SJCRH30 (cell line): Measurements from ENCODE around the gene PCNX3. TPM values are rescaled to one million over a fixed set of nuclear protein-coding genes. Genes with fewer than 3 reads are reported as not detected.

Experiments used
- DNase-seq, 2 experiments: peaks; one replicate each; pipeline ENCODE4 v3.0.0-alpha.2; 2015 to 2020
- H3K27ac ChIP-seq: fragments of 250-450 bp; sonication (Bioruptor Pico); 2 replicates; pipeline ENCODE4 v1.5.1; 2020; ENCODE audit warnings: mild to moderate bottlenecking, moderate library complexity
- H3K27me3 ChIP-seq: fragments of 250-450 bp; sonication (Bioruptor Pico); 2 replicates; pipeline ENCODE4 v1.5.1; 2020; ENCODE audit warnings: mild to moderate bottlenecking, moderate library complexity
- H3K36me3 ChIP-seq: fragments of 250-450 bp; sonication (Bioruptor Pico); 2 replicates; pipeline ENCODE4 v1.5.1; 2020; ENCODE audit warnings: mild to moderate bottlenecking, moderate library complexity
- H3K4me1 ChIP-seq: fragments of 250-450 bp; sonication (Bioruptor Pico); 2 replicates; pipeline ENCODE4 v1.5.1; 2020; ENCODE audit warnings: mild to moderate bottlenecking, moderate library complexity
- H3K4me3 ChIP-seq: fragments of 250-450 bp; sonication (Bioruptor Pico); 2 replicates; pipeline ENCODE4 v1.5.1; 2020; ENCODE audit warnings: mild to moderate bottlenecking, moderate library complexity
- H3K9me3 ChIP-seq: fragments of 250-450 bp; sonication (Bioruptor Pico); replicated peaks from 2 replicates; pipeline ENCODE4 v1.5.1; 2020; ENCODE audit warnings: mild to moderate bottlenecking, moderate library complexity
- total RNA-seq: library from RNA; depleted of rRNA; stranded (reverse); fragments of >200 nt; shearing (Covaris generic); gene quantifications from 2 replicates; pipeline ENCODE4 v1.2.3, GENCODE V29; 2014

The PCNX3 gene
- total RNA-seq, 1 experiment from 2014 or later, result 27.1 TPM

DNA sequence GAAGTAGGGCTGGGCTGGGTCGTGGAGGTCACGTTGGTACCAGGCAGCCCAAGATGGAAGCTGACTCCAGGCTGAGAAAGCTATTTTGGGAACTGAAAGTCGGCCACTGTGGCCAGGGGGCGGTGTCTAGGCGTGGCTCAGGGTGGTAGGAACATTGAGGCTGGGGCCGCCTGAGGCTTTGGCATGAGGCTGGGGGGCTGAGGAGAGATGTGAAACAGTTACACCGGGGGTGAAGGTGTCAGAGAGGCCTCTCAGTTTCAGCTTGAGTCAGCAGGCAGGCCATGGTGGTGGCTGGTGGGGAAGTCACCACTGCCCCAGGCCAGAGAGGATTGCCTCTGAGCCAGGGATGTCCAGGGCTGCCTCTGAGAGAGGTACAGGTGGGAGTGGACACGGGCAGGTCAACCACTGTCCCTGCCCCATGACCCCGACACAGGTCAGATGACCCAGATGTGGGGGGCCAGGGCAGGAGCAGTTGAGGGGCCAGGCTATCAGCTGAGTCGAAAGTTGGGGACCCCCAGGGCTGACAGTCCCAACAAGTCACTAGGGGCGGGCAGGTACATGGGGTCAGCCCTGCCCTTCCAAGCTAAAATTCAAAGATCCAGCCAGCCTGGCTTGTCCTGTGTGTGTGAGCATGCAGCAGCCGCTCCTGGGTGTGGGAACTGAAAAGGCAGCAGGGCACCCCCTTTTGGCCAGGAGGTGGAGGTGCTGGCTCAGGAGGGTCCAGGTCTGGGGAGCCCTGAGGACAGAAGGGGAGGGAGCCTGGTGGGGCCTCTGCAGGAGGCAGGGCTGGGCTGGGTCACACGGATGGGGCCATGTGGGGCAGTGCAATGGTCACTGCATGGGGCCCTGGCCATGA lies 27.1 kb upstream of the PCNX3 start:
- Histone ChIP-seq H3K27ac (no peak overlapping the region), H3K36me3 (no peaks in the 10 kb centered on the region)

DNA sequence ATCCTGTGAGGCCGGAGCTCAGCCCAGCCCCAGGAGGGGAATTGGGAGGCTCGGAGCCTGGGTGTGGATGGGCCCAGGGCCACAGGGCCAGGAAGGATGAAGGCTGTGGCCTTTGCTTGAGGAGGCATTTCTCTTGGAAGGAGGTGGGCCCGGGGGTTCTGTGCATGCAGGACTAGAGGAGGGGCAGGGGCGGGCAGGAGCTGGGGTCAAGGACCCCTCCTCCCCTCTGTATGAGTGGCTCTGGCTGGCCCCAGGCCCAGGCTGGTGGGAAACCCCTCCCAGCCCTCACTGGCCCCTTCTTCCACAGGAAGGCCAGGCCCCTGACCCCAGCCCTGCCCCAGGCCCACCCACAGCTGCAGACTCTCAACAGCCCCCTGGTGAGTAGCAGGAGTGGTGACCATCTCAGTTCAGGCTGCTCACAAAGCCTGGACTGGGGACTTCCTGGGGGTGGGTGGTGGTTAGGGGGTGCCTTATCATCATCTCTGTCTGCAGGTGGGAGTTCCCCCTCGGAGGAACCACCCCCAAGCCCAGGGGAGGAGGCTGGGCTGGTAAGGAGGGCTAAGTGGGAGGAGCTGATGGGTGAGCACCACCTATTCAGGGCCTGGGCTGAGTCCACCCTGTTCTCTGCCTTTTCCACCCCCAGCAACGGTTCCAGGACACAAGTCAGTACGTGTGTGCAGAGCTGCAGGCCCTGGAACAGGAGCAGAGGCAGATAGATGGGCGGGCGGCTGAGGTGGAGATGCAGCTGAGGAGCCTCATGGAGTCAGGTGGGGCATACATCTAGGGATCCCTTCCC lies 25.9 kb upstream of the PCNX3 start:
- H3K4me1 ChIP-seq, result peaks cover 2% of the 10 kb centered on the region; the same call in 1 of the 2 replicates
- no peaks in the 10 kb centered on the region for H3K9me3 ChIP-seq
- H3K36me3 ChIP-seq, result no peaks in the 10 kb centered on the region
- no peak for DNase-seq
- H3K27ac ChIP-seq, result no peak overlapping the region
- no peak overlapping the region for H3K4me3 ChIP-seq
- H3K27me3 ChIP-seq, result no peaks in the 10 kb centered on the region

More for the DNA sequence above, 27.1 kb upstream of the PCNX3 start:
- Histone ChIP-seq H3K9me3 (no peaks in the 10 kb centered on the region), H3K4me1 (peaks cover 2% of the 10 kb centered on the region; the same call in 1 of the 2 replicates), H3K27me3 (no peaks in the 10 kb centered on the region), H3K4me3 (no peak overlapping the region)
- peak; percentile 50 to 66 for DNase-seq

DNA sequence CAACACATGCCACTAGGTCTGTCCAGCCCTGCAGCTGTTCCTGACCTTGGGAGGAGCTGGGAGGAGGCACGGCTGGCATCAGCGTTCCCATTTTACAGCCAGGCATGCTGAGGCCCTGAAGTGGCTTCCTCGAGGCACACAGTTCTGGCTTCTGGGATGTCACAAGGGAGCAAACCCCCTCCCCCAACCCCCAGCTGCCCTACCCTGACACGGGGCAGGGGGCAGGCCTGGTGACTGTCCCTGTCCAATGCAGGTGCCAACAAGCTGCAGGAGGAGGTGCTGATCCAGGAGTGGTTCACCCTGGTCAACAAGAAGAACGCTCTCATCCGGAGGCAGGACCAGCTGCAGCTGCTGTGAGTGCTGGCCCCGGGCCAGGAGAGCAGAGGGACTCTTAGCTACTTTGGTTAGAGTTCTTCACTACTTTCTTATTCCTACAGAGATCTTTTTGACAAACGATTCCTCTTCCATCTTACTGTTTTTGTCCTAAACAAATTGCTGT lies 25.3 kb upstream of the PCNX3 start:
- DNase-seq, result peak; percentile 80 to 83

DNA sequence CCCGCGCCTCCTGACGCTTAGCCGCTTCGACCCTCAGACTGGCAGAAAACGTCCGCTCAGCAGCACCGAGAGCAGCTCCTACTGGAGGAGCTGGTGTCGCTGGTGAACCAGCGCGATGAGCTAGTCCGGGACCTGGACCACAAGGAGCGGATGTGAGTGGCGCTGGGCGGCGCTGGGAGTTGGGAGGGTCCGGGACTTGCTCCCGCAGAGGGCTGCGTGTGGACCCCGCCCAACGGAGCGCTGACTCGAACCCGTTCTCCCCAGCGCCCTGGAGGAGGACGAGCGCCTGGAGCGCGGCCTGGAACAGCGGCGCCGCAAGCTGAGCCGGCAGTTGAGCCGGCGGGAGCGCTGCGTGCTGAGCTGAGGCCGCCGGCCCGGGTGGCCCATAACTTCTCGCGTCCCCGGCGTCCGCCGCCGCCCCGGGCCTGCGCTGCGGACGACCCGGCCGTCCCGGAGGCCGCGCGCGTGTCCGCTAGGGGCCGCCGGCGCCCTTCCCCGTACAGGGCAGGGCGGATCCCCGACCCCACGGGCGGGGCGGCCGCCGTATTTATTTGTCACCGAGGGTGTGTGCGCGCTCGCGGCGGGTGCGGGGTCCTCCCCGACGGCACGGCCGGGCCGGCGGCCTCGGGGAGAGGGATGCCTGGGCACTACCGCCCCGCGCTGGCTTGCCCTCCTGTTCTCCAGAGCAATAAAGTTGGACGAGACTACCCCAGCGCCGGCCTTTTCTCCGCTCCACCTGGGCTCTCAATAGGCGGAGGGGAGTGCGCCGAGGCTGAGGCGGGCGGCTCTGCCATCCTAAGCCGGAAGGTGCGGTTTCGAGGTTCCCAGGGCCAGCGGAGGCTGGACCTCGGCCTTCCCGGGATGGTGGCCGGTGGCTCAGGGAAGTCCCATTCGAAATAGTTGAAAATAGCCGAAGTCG lies 23.4 kb upstream of the PCNX3 start:
- Histone ChIP-seq H3K4me3 (no peak overlapping the region), H3K9me3 (no peaks in the 10 kb centered on the region), H3K4me1 (peaks cover 2% of the 10 kb centered on the region; the same call in 1 of the 2 replicates), H3K36me3 (no peaks in the 10 kb centered on the region), H3K27me3 (no peaks in the 10 kb centered on the region), H3K27ac (no peak overlapping the region)
- DNase-seq, result no peak

More for the DNA sequence above, 25.3 kb upstream of the PCNX3 start:
- H3K4me1 ChIP-seq, result peaks cover 2% of the 10 kb centered on the region; the same call in 1 of the 2 replicates
- no peak overlapping the region for H3K27ac ChIP-seq
- H3K27me3 ChIP-seq, result no peaks in the 10 kb centered on the region
- no peaks in the 10 kb centered on the region for H3K36me3 ChIP-seq
- H3K9me3 ChIP-seq, result no peaks in the 10 kb centered on the region
- no peak overlapping the region for H3K4me3 ChIP-seq

DNA sequence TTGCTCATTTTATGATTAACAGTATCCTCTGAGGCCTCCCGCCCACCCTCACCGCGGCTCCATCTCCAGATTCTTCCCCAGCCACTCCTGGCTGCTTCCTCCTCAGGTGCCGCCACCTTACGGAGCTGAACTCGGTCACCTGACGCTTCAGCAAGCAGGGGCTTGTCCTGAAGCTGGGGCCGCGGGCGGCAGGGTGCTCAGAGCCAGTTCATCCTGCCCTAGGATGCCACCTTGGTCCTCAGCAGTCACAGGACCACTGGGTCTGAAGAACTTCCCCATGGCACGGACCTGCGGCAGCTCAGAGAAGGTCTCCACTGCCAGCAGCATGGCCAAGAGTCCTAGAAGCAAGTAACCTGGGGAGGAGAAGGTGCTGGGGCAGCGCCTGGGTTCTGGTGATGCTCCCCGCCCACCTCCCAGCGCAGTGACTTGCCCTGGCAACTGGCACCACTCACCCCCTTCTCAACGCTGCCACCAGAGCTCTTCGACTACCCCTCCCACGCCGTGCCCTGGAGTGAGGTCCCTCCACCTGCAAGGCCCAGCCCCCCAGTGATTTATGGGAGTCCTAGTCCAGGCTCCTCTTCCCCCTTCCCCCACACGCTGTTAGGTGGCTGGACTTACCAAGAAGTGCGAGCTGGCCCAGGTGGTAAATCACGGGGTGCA lies 22.6 kb upstream of the PCNX3 start:
- no peaks in the 10 kb centered on the region for H3K36me3 ChIP-seq
- no peaks in the 10 kb centered on the region; the same call in 1 of the 2 replicates for H3K4me1 ChIP-seq
- no peak overlapping the region for H3K27ac ChIP-seq
- no peaks in the 10 kb centered on the region for H3K27me3 ChIP-seq
- no peaks in the 10 kb centered on the region for H3K9me3 ChIP-seq
- DNase-seq, result no peak
- no peak overlapping the region for H3K4me3 ChIP-seq

DNA sequence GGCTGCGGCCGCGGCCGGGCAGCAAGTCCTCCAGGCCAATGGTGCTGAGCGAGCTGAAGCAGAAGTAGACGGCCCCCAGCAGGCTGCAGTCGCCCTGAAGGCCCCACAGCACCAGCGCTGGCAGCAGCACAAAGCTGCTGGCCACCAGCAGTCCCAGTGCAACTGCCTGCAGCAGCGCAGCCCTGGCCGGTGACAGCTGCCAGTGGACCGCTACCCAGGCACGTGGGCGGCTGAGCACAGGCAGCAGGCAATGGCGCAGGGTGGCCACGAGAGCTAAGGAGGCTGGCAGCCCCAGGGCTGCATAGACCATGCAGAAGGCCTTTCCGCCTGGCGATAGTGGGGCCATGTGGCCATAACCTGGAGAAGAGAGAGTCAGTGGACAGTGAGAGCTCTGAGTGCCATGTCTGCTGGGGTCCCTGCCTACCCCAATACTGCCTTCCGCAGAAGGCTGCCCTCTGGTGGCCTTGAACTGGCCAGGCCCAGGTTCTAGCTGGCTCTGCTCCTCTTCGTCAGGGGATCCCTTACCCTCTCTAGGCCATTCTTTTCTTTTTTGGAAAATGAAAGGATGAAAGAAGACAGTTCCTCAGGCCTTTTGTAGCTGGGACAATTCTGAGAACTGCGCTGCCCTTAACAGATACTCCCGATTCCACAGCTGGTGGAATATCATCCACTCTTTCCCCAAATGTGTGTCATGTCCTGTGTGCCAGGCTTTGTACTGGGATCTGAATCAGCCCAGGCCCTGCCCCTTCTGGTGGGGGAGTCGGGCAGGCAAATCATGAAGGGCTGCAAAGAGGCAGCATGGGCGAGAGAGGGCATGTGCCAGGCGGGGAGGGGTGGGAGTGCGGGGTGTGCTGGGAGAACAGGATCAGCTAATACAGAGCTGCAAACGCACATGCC lies 21.8 kb upstream of the PCNX3 start:
- H3K27me3 ChIP-seq, result no peaks in the 10 kb centered on the region
- no peaks in the 10 kb centered on the region for H3K4me1 ChIP-seq
- H3K36me3 ChIP-seq, result no peaks in the 10 kb centered on the region
- no peak overlapping the region for H3K27ac ChIP-seq
- H3K4me3 ChIP-seq, result no peak overlapping the region
- peak; percentile 61 to 66 for DNase-seq
- H3K9me3 ChIP-seq, result no peaks in the 10 kb centered on the region

DNA sequence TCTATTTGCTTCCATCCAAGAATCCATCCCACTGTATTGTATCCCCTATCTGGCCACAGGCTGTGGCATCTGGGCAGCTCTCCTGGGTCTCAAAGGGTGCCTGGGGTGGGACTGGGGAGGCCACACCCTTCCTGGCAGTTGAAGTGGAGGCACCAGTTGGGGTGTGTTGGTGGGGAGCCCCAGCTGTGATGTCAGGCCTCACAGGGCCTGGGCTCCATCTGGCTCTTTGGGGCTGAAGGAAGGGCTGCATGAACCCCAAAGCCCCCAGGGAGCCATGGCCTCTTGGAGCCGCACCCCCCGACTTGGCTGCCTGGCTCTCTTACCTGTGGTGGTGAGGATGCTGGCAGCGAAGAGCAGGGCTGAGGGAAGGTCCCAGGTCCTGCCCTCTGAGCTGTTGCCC lies 20.4 kb upstream of the PCNX3 start:
- DNase-seq, result no peak
- H3K4me1 ChIP-seq, result no peaks in the 10 kb centered on the region
- no peaks in the 10 kb centered on the region for H3K36me3 ChIP-seq
- no peaks in the 10 kb centered on the region for H3K27me3 ChIP-seq
- no peak overlapping the region for H3K27ac ChIP-seq
- H3K9me3 ChIP-seq, result no peaks in the 10 kb centered on the region
- no peak overlapping the region for H3K4me3 ChIP-seq

DNA sequence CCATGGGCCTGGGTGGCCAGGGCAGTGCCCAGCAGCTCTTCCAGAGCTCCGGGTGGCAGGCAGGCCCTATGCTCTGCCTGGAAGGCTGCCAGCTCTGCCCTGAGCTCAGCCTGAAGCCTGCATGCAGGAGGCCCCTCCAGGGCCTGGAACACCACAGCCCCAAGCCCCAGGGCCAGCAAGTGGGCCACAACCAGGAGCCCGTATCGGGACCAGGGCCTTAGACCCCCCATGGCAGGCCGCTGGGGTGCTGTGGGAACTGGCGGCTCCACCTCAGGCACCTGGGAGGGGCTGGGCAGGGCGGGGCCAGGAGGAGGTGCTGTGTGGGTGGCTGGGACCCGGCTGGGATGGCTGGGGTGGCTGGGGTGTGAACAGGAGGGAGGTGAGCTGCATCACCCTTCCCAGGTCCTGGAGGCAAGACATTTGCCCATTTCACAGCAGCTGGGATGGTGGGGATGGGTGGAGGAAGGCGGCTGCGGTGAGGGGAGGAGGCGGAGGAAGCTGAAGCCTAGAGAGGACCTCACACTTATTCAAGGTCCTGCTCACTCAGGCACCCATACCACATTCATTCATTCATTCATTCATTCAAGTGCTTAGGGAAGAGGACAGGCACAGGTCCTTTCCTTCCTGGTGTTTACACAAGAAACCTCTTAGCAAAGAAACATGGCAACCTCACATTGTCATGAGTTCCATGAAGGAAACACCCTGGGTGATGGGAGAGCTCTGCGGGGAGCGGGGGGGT lies 19.9 kb upstream of the PCNX3 start, which contains the start of gene KCNK7:
KCNK7 (minus strand) TSS at position 258 of the 739 bp plus-strand sequence; CDS start at position 230, 28 bp downstream.
- no peak within 1 kb of the TSS for H3K4me3 ChIP-seq
- H3K27me3 ChIP-seq, result no peaks in the 10 kb centered on the region
- no peak for DNase-seq
- no peak within 1 kb of the TSS for H3K27ac ChIP-seq
- H3K36me3 ChIP-seq, result no peaks in the 10 kb centered on the region
- H3K4me1 ChIP-seq, result no peaks in the 10 kb centered on the region
- no peaks in the 10 kb centered on the region for H3K9me3 ChIP-seq

DNA sequence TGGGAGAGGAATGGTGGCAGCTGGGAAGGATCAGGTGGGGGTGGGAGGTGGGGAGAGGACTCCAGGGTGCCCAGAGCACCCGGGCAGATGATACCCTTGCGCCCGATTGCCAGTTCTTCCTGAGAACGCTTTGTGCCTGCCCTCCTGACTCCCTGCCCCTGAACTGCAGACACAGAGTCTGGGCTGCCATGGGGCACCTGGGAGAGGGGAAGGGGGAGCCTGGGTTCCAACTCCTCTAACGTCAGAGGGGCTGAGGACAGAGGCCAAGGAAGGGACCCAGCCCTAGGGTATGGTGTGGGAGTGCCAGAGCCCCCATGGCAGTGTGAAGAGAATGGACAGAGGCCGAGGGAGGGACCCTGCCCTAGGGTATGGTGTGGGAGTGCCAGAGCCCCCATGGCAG lies 19.1 kb upstream of the PCNX3 start:
- Histone ChIP-seq H3K4me1 (no peaks in the 10 kb centered on the region), H3K9me3 (no peaks in the 10 kb centered on the region), H3K36me3 (no peaks in the 10 kb centered on the region), H3K27me3 (no peaks in the 10 kb centered on the region), H3K4me3 (no peak overlapping the region), H3K27ac (no peak overlapping the region)
- no peak for DNase-seq

DNA sequence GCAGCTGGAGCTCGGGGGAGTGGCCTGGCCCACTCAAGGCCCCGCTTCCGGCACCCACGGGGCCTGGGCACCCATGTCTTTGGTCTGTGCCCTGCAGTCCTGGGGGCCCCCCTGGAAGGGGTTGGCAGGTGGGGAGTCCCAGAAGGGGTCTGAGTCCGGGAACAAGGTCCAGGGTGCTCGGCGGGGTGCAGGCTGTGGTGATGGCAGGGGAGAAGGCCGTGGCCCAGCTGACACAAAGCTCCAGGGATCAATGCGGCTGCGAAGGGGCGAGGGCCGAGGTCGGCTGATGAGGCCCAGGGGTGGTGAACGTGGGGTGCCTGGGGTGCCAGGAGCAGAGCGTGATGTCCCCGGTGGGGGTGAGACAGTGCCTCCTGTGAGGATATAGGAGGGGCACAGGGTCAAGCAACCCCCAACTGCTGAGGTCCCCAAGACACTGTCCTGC lies 17.3 kb upstream of the PCNX3 start:
- Histone ChIP-seq H3K27ac (no peak overlapping the region), H3K27me3 (no peaks in the 10 kb centered on the region), H3K4me1 (no peaks in the 10 kb centered on the region), H3K36me3 (no peaks in the 10 kb centered on the region), H3K9me3 (no peaks in the 10 kb centered on the region), H3K4me3 (no peak overlapping the region)
- no peak for DNase-seq

DNA sequence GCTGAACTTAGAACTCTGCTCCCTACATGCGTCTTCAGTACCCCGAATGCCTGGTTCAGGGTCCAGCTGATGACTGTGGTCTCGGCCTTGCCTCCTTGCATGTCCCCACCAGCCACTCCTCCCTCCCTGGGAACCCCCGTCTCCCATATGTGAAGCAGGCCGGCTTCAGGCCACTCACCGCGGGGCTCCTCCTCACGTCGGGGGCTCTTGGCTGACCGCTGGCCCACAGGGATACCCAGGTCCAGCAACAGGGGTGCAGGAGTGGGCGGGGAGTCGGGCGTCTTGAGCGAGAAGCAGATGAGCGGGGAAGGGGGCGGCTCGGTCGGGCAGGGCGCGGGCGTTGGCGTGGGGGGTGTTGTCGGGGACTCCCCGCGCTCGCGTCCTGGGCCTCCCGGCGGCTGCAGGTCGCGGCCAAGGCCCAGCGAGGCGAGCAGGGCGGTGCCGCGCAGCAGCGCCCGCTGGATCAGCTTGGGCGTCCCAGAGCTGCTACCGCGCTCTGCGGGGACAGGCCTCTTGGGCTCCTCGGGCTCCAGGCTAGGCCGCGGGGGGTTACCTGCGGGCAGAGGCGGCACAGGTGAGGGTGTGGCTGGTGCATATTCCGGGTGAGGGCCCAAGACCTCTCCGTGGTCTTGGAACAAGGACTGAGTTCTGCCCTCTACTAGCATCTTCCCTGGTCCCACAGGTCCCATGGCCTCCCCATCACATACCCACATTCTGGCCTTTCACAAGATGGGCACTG lies 16.2 kb upstream of the PCNX3 start:
- H3K4me3 ChIP-seq, result no peak overlapping the region
- no peaks in the 10 kb centered on the region for H3K27me3 ChIP-seq
- no peak overlapping the region for H3K27ac ChIP-seq
- H3K4me1 ChIP-seq, result no peaks in the 10 kb centered on the region
- DNase-seq, result no peak
- no peaks in the 10 kb centered on the region for H3K36me3 ChIP-seq
- no peaks in the 10 kb centered on the region for H3K9me3 ChIP-seq

DNA sequence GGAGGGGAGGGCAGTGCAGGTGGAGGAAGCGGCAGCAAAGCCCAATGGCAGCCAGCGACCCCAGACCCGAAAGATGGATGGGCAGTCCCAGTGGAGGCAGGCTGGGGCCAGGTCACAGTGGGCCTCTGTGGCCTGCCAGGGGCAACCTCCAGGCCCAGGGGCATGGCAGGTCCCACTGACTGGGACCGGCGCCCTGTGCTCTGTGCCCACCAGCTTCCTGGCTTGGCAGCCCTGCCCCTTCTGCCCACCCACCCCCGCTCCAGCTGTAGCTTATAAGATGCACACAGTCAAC lies 15.7 kb upstream of the PCNX3 start:
- Histone ChIP-seq H3K9me3 (no peaks in the 10 kb centered on the region), H3K4me3 (no peak overlapping the region), H3K4me1 (no peaks in the 10 kb centered on the region), H3K27me3 (no peaks in the 10 kb centered on the region), H3K27ac (no peak overlapping the region), H3K36me3 (peaks cover 1% of the 10 kb centered on the region; the same call in 1 of the 2 replicates)
- no peak for DNase-seq
